Lower leg skin (tissue), 3 donors: ENCODE data around the gene AGPS.

Experiments
- CTCF ChIP-seq, 3 donors: fragments of 450-650 bp; IDR thresholded peaks; one replicate each; pipeline ENCODE4 v1.5.1; 2016; ENCODE audit warnings: antibody characterized with exemption in 3 of 3, mild to moderate bottlenecking in 3 of 3, moderate library complexity in 2 of 3
- POLR2A ChIP-seq, 2 donors: fragments of 450-650 bp; IDR thresholded peaks; one replicate each; pipeline ENCODE4 v1.6.1; 2016 to 2017; ENCODE audit warnings: antibody characterized with exemption in 2 of 2, mild to moderate bottlenecking in 1 of 2, moderate library complexity in 1 of 2

- TF ChIP-seq CTCF (IDR thresholded peaks at IDR 0.05), result no peak
- no peak for TF ChIP-seq POLR2A (IDR thresholded peaks at IDR 0.05)
These were observed 56.6 kb downstream of the AGPS start for GRCh38 chr2:177449159-177449558.
